HG03095 (cell line): ENCODE results near the gene MZF1.

Source experiments
- ATAC-seq: cut with Tn5 transposase; IDR thresholded peaks from one replicate; pipeline ENCODE4 v1.9.1; 2021; ENCODE audit warnings: moderate library complexity; ENCODE audit not compliant: unreplicated experiment

MZF1 gene

DNA sequence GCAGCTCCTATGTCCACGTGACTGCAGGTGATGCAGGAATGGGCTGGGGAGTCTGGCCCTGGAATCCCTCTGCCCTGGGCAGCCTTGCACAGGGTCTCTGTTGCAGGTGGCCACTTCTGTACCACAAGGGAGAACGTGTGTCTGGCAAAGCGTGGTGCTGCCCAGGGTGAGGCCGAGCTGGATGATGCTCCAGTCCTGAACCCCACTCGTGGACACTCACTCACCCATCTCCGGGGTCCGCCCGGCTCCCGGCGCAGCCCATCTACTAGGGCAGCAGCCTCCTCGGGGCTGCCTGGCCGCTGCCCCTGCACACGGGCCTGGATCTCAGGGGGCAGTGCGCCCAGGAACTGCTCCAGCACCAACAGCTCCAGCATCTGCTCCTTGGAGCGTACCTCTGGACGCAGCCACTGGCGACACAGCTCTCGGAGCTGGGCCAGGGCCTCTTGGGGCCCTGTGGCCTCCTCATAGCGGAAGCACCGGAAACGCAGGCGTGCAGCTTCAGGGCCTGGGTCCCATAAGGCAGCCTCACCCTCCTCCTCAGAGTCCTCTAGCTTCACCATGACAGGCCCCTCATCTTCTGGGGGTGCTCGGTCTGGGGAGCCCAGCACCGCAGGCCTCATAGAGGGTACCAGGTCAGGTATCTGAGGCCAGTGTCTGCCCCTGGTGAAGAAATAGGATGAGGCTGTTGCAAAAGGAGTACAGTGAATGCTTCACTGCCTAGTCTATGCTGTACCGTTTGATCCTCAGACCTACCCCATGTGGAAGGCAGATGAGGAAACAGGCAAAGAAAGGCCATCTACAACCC lies 2.2 kb downstream of the MZF1 start:
- no peak for ATAC-seq

DNA sequence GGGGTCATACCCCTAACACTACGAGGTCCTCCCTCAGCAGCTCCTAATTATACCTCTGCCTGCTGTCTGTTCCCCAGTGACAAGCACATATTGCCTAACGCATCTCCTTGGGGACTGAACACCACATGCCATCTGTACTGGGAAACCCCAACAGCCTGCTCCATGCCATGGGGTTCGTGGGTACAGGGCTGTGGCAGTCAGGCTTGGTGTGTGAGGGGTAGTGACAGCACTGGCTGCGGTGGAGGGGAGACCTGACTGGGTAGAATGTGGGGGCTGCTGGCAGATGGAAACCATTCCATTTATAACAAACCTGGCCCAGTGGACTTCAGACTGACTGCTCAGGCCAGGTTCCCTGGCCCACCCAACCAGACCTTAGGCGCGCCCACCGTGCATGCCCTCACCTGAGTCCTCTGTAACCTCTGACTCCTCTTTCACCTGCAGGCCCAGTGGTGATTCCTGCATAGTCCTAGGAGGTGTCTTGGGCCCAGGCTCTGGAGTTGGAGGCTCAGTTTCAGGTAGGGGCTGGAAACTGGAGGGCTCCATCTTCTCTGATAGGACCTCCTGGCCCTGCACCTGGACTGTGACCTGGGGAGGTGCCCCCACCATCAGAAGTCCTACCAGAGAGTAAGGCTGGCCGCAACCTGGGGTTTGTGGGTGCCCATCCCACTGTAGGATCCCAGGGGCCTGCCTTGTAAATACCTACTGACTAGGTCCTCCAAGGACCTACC lies 3.0 kb downstream of the MZF1 start:
- ATAC-seq = no peak

DNA sequence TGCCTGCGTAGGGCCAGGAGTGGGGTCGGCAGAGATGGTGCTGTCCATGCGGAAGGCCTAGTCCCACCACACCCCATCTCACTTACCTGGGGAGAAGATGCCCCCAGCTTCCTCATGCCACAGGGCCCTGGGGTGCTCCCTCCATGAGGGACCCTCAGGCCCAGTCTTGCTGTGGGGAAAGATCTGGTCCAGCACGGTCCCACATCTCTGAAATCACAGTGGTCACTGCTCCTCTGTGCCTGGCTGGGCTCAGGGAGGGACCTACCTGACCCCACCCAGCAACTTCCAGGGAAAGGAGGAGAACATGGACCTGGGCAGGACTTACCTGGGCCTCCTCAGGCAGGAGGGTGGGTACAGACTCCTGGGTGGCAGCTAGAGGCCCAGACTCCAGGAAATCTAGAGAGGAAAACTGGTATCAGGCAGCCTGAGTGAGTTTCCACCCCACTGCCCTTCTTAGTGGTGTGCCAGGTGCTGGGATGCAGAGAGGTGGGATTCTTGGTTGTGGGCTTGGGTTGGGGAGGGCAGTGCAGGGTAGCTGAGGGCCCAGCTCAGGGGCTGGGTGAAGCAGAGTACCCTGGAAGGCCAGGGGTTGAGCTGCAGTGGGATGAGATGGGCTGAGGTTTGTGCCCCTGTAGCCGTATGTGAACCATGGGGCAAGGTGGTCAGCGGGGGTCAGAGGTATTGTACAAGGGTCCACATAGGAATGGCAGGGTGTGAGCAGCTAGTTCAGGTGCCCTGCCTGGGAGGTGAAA lies 3.8 kb downstream of the MZF1 start:
- no peak for ATAC-seq

DNA sequence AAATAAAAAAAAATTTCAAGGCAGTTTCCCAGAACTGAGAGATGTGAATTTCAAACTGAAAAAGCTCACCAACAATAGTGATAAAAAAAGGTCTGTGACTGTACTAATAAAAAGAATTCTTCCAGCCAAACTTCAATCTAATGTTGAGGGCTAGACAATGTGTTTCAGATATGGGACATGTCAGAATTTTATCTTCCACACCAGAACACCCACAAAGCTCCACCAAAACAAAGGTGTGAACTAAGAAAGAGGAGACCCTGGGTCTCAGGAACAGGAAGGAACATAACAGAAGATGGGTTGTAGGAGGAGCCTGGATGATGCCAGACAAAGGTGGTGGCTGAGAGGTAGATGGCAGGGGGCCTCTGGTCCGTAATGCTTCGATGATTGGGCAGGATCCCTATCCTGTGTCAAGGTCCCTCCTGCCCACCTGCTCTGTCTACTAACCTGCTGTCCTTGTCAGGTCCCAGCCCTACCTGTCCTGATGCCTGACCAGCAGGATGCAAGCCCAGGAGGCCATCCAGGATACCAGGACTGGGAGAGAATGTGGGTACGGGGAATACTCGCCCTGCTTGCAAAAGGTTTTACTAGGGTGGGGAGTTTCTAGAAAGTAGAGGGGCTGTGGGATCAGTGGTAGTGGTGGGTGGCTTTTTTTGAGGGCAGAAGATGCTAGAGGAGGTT lies 4.5 kb downstream of the MZF1 start:
- ATAC-seq = no peak

DNA sequence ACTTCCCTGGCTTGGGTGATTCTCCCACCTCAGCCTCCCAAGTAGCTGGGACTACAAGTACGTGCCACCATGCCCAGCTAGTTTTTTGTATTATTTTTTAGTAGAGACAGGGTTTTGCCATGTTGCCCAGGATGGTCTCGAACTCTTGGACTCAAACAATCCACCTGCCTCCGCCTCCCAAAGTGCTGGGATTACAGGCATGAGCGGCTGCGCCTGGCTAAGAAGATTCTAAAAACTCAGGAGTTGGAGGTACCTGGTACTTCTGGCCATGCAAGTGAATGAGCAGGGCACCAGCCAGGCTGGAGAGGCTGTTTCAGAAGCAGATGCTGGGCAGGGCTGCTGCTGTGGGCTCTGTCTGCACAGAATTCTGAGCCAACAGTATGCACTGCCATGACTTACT lies 6.1 kb downstream of the MZF1 start:
- ATAC-seq = no peak

DNA sequence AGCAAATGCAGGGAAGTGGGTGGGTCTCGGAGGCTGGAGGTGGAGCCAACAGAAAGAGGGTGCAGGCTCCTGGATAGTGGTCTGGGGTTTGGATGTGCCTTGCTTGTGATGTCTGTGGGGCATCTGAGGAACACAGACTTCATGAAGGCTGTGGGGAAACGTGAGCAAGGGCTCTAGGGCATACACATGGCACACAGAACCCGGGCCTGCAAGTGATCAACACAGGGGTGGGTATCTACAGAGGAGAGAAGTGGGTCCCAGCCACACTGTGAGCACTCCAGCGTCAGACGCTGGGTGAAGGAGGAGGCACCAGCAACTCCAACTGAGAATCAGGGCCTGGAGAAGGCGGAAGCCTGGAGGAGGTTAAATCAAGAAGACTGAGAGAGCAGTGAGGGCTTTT lies 9.3 kb downstream of the MZF1 start:
- ATAC-seq = no peak

DNA sequence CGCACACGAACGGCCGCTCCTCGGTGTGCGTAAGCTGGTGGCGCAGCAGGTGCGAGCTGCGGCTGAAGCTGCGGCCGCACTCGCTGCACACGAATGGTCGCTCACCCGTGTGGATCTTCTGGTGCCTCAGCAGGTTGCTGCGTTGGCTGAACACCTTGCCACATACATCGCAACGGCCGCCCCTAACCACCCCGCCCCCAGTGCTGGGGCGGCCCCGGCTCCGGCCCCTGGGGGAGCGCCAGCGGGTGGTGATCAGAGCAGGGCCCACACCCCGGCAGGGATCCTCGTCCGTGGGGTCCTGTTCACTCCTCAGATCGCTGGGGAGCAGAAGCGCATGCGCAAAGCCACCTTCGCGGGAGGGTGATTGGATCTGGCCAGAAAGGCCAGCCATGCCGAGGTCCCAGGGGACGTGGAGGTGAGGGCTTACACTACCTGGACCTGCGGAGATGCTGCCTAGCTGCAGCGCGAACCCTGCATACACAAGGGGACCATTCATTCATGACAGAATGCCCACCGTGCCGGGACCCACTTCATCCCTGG lies 10.0 kb downstream of the MZF1 start:
- no peak for ATAC-seq

DNA sequence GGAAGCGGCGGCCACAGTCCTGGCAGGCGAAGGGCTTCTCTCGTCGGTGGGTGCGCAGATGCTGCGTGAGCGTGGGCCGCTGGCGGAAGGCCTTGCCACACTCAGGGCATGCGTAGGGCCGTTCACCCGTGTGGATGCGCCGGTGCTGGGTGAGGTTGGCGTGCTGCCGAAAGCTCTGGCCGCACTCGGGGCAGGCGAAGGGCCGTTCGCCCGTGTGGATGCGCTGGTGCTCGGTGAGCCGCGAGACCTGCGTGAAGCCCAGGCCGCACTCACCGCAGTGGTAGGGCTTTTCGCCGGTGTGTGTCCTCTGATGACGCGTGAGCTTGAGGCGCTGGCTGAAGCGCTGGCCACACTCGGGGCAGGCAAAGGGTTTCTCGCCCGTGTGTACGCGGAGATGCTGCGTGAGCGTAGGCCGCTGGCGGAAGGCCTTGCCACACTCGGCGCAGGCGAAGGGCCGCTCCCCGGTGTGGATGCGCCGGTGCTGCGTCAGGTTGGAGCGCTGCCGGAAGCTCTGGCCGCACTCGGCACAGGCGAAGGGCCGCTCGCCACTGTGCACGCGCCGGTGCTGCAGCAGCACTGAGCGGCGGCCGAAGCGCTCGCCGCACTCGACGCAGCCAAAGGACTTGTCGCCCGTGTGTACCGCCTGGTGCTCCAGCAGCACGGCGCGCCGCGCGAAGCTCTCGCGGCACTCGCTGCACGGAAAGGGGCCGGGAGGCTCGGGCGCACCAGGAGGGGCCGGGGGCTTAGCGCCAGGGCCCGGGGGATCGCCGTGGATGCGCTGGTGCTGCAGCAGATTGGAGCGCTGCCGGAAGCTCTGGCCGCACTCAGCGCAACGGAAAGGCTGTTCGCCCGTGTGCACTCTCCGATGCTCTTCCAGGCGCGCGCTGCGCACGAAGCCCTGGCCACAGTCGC lies 10.8 kb downstream of the MZF1 start:
- ATAC-seq = no peak

DNA sequence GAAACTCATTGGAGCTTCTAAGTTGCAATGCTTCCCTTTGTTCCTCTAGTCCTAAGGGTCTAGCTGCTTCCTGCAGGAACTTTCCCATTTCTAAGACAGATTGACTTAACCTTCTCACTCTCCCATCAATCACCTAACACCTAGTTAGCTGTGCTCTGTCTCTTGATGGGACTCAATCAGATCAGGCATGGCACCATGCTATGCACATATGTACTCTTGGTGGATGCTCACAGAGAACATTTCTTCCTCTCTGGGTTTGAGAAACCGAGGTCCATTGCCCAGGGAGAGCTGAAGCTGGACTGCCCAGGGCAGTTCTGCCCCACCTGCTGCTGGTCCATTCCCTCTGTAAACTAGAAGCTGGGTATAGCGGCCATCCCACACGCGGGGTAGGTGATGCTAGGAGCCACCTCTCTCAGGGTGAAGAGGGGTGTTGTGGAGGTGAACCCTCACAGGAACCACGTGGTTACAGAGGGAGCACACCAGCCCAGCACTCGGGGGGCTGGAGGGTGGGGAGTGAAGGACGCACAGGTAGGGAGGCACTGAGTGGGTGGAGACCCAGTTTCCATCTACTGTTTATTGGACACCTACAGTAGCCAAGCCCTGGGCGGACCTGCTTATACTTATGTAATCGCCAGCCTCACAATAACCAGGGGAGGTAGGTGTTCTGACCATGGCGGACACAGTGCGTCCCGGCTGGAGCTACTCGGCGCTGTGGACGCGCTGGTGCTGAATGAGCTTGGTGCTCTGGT lies 11.6 kb downstream of the MZF1 start:
- no peak for ATAC-seq

DNA sequence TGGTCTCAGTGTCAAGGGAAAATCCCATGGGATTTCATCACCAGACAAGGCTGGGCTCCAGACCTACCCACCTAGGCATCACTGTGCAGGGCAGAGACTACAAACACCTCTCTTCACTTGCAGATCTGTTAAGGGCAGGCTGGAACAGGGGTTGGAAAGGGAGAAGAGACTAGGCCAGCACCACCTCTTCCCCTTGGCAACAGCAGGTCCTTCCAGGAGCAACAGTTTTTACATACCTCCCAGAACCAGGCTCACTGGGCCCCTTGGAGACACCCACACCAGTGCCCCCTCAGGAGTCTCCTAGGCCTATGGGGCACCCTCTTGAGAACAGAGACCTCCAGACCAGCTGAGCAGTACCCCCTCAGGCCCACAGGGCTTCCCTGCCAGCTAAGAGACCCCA lies 12.2 kb downstream of the MZF1 start:
- ATAC-seq = no peak

DNA sequence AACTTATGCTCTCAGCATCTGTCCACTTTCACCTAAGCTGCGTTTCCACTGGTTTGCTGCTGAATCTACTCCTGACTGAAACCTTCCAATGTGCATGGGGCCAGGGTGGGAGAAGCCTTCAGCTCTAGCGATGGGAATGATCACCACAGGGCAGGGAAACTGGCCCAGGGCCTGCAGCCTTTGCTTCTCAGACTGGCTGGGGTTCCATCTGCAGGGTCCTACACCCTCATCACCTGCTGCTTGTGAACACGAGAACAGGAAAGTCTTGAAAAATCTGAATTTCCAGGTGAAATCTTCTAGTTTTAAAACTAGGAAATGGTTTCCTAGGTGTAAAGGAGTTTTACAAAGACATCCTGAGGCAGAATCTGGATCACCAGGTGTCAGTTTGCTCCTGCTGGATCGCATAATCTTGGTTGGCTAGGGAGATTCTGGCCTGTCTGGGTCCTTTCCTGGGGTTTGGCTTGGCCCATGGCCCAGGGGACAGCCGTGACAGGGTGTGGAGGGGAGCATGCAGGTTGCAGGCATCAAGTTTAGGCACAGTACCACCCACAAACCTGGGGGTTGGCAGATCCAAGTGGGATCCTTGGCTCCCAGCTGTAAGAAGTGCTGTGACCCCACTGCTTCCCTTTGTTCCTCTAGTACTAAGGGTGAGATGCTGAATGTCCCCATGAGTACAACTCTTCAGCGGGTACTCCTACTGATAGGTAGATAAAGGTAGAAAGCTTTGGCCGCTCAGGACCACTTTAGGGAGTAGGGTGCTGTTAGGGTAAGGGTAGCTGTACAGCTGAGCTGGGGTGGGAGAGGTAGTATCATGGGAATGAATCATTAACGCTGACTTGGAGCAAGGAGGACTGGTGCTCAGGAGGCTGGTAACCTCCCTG lies 12.9 kb downstream of the MZF1 start:
- ATAC-seq = no peak

DNA sequence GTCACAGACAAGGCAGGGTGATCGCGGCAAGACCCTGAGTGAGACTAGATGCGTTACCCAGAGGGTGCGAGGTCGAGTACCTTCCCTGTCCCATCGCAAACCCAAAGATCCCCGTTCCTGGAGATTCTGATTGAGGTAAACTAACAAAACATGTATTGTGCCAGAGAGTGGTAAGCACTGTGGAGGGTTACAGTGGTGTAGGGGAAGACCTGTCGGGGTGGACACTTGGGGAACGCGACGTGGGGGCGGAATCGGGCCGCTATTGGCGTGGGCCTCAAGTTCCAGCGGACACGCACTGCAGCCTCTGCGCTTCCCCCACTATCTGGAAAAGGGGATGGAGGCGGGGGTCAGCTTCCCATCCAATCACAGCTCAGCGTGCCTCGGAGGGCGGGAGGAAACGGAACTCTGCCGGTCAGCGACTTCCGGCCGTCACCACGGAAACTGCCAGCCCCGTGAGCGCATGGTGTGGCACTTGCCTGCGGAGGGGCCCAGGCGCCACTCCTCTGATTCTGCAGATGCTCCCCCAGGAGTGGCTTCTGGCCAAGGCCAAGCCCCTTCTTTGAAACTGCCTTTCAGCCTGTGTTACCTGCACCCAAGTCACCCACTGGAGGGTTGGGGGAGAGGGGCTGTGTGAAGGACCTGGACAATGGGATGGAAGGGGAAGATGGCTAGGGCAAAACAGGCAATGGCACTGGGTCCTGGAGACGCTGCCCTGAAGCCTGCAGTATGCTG lies 13.7 kb downstream of the MZF1 start:
- ATAC-seq = no peak

DNA sequence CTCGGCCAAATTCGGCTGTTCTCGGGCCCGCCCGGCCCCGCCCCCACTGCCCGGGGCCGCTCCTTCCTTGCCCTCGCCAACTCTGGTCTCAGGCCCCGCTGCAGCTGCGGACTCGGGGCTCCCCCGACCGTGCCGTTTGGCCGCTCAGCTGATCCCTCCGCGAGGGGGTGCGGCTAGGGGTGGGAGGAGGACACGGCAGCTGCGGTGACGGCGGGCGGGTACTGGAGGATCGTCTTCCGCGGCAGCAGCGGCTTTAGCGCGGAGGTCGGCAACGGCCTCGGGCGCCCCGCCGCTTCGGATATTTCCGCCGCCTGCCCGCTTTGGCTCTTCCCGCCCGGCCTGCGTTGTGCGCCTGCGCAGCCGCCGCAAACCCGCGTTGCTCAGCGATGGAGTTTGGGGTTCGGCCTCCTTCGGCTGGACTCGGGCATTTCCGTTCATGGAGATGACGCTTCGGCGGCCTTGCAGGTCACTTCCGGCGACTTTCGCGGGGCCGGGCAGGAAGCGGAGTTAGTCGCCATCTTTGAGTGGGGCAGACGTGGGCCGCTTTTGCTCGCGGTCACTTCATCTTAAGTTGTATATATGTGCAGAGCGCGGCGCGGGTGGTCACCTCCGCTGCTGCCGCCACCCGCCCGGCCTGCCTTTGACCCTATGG lies 14.4 kb downstream of the MZF1 start:
- ATAC-seq = peak; percentile 42

DNA sequence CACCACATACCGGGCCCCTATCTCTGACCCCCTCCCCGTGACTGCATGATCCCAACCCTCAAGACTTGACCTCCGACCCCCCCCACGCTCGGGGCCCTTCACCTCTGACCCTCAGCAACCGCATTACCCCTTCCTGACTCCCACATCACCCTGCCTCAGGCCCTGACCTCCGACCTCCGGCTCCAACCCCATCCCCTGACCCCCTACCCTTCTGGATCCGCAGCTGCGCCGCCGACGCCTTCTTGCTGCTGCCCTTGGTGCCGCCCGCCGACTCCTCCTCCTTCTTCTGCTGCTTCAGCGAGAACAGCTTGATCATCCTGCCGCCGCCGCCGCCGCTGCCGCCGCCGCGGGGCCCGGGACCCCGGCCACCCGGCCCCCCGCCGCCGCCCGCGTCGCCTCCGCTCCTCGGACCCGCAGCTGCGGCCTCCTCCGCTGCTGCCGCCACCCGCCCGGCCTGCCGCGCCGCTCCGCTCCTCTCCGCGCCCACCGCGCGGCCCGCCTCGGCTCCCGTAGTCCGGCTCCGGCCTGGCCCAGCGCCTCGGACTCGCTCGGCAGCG lies 15.0 kb downstream of the MZF1 start, which contains the start of gene UBE2M:
Gene UBE2M, minus strand, starts transcription at position 546 of the 557 bp plus-strand sequence. Its CDS starts 230 bp downstream, at position 316.
- peak; percentile 0 for ATAC-seq

DNA sequence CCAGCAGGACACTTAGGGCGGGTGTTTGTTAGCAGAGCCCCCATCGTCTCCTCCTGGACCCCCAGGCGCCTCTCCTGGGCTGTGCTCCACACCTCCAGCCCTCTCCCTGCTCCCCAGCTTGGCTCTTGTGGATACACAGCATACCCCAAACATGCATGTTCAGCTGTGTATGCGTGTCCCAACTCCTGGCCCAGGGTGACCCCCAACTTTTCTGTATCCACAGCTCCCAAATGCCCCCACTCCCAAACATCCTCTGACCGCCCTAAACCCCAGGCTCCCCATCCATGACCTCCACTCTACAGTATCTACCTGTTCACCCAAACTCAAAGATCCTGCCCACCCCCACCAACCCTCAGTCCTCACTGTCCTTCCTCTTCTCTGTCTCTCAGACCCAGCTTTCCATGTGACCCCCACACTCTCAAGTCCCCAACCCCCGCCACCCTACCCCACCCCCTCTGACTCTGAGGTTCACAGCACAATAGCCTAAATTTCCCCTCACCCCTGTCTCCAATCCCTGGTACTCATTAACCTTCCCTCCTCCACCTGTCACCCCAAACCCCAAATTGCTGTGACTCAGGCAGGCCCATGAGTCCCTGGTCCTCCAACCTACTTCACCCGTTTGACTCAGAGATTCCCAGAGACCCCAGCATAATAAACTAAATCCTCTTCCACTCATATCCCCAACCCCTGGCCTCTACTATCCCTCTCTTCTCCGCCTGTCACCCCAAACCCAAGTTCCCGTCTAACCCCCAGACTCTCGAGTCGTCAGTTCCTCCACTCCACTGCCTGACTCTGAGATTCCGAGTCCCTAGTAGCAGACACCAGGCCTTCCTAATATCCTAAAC lies 15.7 kb downstream of the MZF1 start:
- ATAC-seq = no peak
